Neural progenitor cell (in vitro differentiated cells): ENCODE results near the gene SCGB3A1.

Experiments used
- CTCF ChIP-seq: fragments of 200-600 bp; sonication (generic); IDR thresholded peaks from 2 replicates; pipeline ENCODE4 v1.5.1; 2017; ENCODE audit warnings: antibody characterized with exemption, mild to moderate bottlenecking
- EZH2 ChIP-seq: fragments of 200-600 bp; sonication (generic); IDR thresholded peaks from 2 replicates; pipeline ENCODE4 v1.6.1; 2017; ENCODE audit warnings: antibody characterized with exemption, mild to moderate bottlenecking, moderate library complexity
- EZH2phosphoT487 ChIP-seq: fragments of 200-600 bp; sonication (generic); IDR thresholded peaks from 2 replicates; pipeline ENCODE4 v1.6.1; 2017; ENCODE audit warnings: antibody characterized with exemption

GRCh38 chr5:180598316-180598701, 7.0 kb upstream of the SCGB3A1 start:
- no peak for TF ChIP-seq EZH2
- TF ChIP-seq CTCF, result no peak
- no peak for TF ChIP-seq EZH2phosphoT487
